GM23338 (cell line): ENCODE results near the gene FAM221A. TPM values are rescaled to one million over a fixed set of nuclear protein-coding genes. Genes with fewer than 3 reads are reported as not detected.

Experiments used
- ATAC-seq: fragments of 200-7000 bp; cut with Tn5 transposase; 3 replicates; pipeline ENCODE4 v1.9.1; 2020
- DNase-seq: peaks from one replicate; pipeline ENCODE4 v3.0.0-alpha.2; 2015; ENCODE audit warnings: low spot score
- H2AFZ ChIP-seq: fragments of 200-600 bp; sonication (generic); 2 replicates; pipeline ENCODE4 v1.8.0; 2016; ENCODE audit warnings: antibody characterized with exemption, mild to moderate bottlenecking, moderate library complexity
- H3F3A ChIP-seq: fragments of 200-600 bp; sonication (generic); replicated peaks from 2 replicates; pipeline ENCODE4 v1.8.0; 2017; ENCODE audit warnings: antibody characterized with exemption, mixed run types, low read depth
- H3K27ac ChIP-seq: fragments of 200-600 bp; sonication (generic); 2 replicates; pipeline ENCODE4 v1.6.1; 2016; ENCODE audit warnings: low read depth
- H3K27me3 ChIP-seq: fragments of 200-600 bp; sonication (generic); 2 replicates; pipeline ENCODE4 v1.8.0; 2016; ENCODE audit warnings: mild to moderate bottlenecking, mixed run types, moderate library complexity; ENCODE audit not compliant: insufficient read depth
- H3K36me3 ChIP-seq: fragments of 200-600 bp; sonication (generic); 2 replicates; pipeline ENCODE4 v1.8.0; 2016; ENCODE audit warnings: mild to moderate bottlenecking; ENCODE audit not compliant: insufficient read depth
- H3K4me1 ChIP-seq: fragments of 200-600 bp; sonication (generic); 2 replicates; pipeline ENCODE4 v1.8.0; 2016; ENCODE audit warnings: mild to moderate bottlenecking, moderate library complexity; ENCODE audit not compliant: insufficient read depth
- H3K4me2 ChIP-seq: fragments of 200-600 bp; sonication (generic); 2 replicates; pipeline ENCODE4 v1.7.1; 2017; ENCODE audit warnings: mixed run types
- H3K4me3 ChIP-seq: fragments of 200-600 bp; sonication (generic); 2 replicates; pipeline ENCODE4 v1.6.1; 2016; ENCODE audit warnings: mixed run types
- H3K79me2 ChIP-seq: fragments of 200-600 bp; sonication (generic); replicated peaks from 2 replicates; pipeline ENCODE4 v1.8.0; 2017; ENCODE audit warnings: mild to moderate bottlenecking; ENCODE audit not compliant: insufficient read depth
- H3K9me2 ChIP-seq: fragments of 200-600 bp; sonication (generic); 2 replicates; pipeline ENCODE4 v1.8.0; 2017; ENCODE audit not compliant: insufficient read depth
- H4K20me1 ChIP-seq: fragments of 200-600 bp; sonication (generic); replicated peaks from 2 replicates; pipeline ENCODE4 v1.8.0; 2017; ENCODE audit warnings: mild to moderate bottlenecking; ENCODE audit not compliant: insufficient read depth
- H3K27ac Mint-ChIP-seq: 2 replicates; pipeline ENCODE4 v1.8.0; 2020; ENCODE audit warnings: inconsistent platforms, mild to moderate bottlenecking, moderate library complexity, mixed read lengths
- H3K27me3 Mint-ChIP-seq: 3 replicates; pipeline ENCODE4 v1.8.0; 2022; ENCODE audit warnings: low read depth, mild to moderate bottlenecking, moderate library complexity, mixed read lengths, inconsistent platforms; ENCODE audit not compliant: insufficient read depth, poor library complexity
- H3K36me3 Mint-ChIP-seq: 3 replicates; pipeline ENCODE4 v1.8.0; 2021; ENCODE audit warnings: low read depth, mild to moderate bottlenecking, inconsistent platforms, moderate library complexity, mixed read lengths
- H3K4me1 Mint-ChIP-seq: 3 replicates; pipeline ENCODE4 v1.8.0; 2020; ENCODE audit warnings: mild to moderate bottlenecking, inconsistent platforms, mixed read lengths
- H3K4me3 Mint-ChIP-seq: 3 replicates; pipeline ENCODE4 v1.8.0; 2021; ENCODE audit warnings: moderate library complexity, mild to moderate bottlenecking, inconsistent platforms, mixed read lengths
- H3K9me3 Mint-ChIP-seq: 3 replicates; pipeline ENCODE4 v1.8.0; 2020; ENCODE audit warnings: moderate library complexity, mild to moderate bottlenecking, inconsistent platforms, mixed read lengths
- CREB1 ChIP-seq: fragments of 250-450 bp; sonication (Bioruptor Pico); IDR thresholded peaks from 2 replicates; pipeline ENCODE4 v1.5.0; 2020; ENCODE audit warnings: low read depth, mild to moderate bottlenecking, moderate library complexity
- CTCF ChIP-seq, 2 experiments: fragments of 200-600 bp in 1 of 2; sonication (generic) in 1 of 2; conservative IDR thresholded peaks; 2 replicates each; pipeline versions ENCODE4 v1.5.1 to v1.6.1; 2016 to 2017; ENCODE audit warnings: antibody characterized with exemption in 2 of 2, low read depth in 2 of 2, mild to moderate bottlenecking in 2 of 2, moderate library complexity in 1 of 2
- ETS1 ChIP-seq: IDR thresholded peaks from 2 replicates; pipeline ENCODE4 v1.6.1; 2016; ENCODE audit warnings: antibody characterized with exemption
- EZH2 ChIP-seq: fragments of 200-600 bp; sonication (generic); IDR thresholded peaks from one replicate; pipeline ENCODE4 v1.8.0; 2017; ENCODE audit warnings: antibody characterized with exemption, mild to moderate bottlenecking, low read depth; ENCODE audit not compliant: unreplicated experiment
- EZH2phosphoT487 ChIP-seq: fragments of 200-600 bp; sonication (generic); IDR thresholded peaks from one replicate; pipeline ENCODE4 v1.8.1; 2018; ENCODE audit warnings: antibody characterized with exemption; ENCODE audit not compliant: unreplicated experiment
- JUNB ChIP-seq: IDR thresholded peaks from one replicate; pipeline ENCODE4 v1.6.1; 2016; ENCODE audit warnings: antibody characterized with exemption; ENCODE audit not compliant: unreplicated experiment
- NANOG ChIP-seq: IDR thresholded peaks from 2 replicates; pipeline ENCODE4 v1.6.1; 2016; ENCODE audit warnings: antibody characterized with exemption, borderline replicate concordance
- POLR2AphosphoS5 ChIP-seq: IDR thresholded peaks from 2 replicates; pipeline ENCODE4 v1.6.1; 2016; ENCODE audit warnings: antibody characterized with exemption, low read depth
- REST ChIP-seq: IDR thresholded peaks from one replicate; pipeline ENCODE4 v1.6.1; 2018; ENCODE audit warnings: antibody characterized with exemption; ENCODE audit not compliant: unreplicated experiment
- STAT1 ChIP-seq: IDR thresholded peaks from one replicate; pipeline ENCODE4 v1.6.1; 2016; ENCODE audit warnings: antibody characterized with exemption; ENCODE audit not compliant: unreplicated experiment
- ZNF114 ChIP-seq: fragments of 250-450 bp; sonication (Bioruptor Pico); IDR thresholded peaks from 2 replicates; pipeline ENCODE4 v1.5.0; 2020; ENCODE audit warnings: mild to moderate bottlenecking, moderate library complexity
- ZNF331 ChIP-seq: fragments of 250-450 bp; sonication (Bioruptor Pico); IDR thresholded peaks from 2 replicates; pipeline ENCODE4 v1.5.0; 2020; ENCODE audit warnings: low read depth, mild to moderate bottlenecking, moderate library complexity
- ZNF462 ChIP-seq: fragments of 250-450 bp; sonication (Bioruptor Pico); IDR thresholded peaks from 2 replicates; pipeline ENCODE4 v1.5.0; 2020; ENCODE audit warnings: mild to moderate bottlenecking, moderate library complexity
- polyA plus RNA-seq: library from polyadenylated mRNA; unstranded; fragments of >200 nt; fragmentation: Nextera tagmentation; extraction: Ambion mirVana; gene quantifications from 2 replicates; pipeline ENCODE4 v1.2.1, GENCODE V29; 2016
- total RNA-seq: library from RNA; depleted of rRNA; stranded (reverse); fragments of >200 nt; shearing (Covaris generic); gene quantifications from 2 replicates; pipeline ENCODE4 v1.2.3, GENCODE V29; 2014

Gene FAM221A
- total and polyA plus RNA-seq, 2 experiments from 2014 or later, result 31.4 to 35.7 TPM

GRCh38 chr7:23685731-23686130 lies 5.7 kb downstream of the FAM221A start:
- no peak overlapping the region for H3K4me3 Mint-ChIP-seq
- TF ChIP-seq EZH2phosphoT487 (no peak), JUNB (no peak), ZNF114 (CRISPR knock-in tag) (no peak), POLR2AphosphoS5 (no peak), ETS1 (no peak), ZNF331 (CRISPR knock-in tag) (no peak), STAT1 (no peak), ZNF462 (no peak), REST (no peak), NANOG (no peak), EZH2 (no peak), CREB1 (CRISPR knock-in tag) (no peak), CTCF (conservative IDR thresholded peaks at IDR 0.05; ENCODE audit: low read depth in 2 of 2) (no peak)
- no peak for DNase-seq
- no peaks in the 10 kb centered on the region for H3F3A ChIP-seq
- H3K9me2 ChIP-seq, result no peaks in the 10 kb centered on the region
- H3K27ac ChIP-seq, result peak overlapping the region; percentile 18; the same call in 1 of the 2 replicates
- peaks cover 18% of the 10 kb centered on the region for H3K4me1 Mint-ChIP-seq
- peaks cover 27% of the 10 kb centered on the region for H3K36me3 ChIP-seq
- H3K9me3 Mint-ChIP-seq, result no peaks in the 10 kb centered on the region
- H3K79me2 ChIP-seq, result peaks cover 81% of the 10 kb centered on the region
- H3K4me1 ChIP-seq, result peaks cover 14% of the 10 kb centered on the region; the same call in 1 of the 2 replicates
- ATAC-seq, result no peak
- no peak overlapping the region for H3K4me3 ChIP-seq
- 0 out of 2 replicates have a peak, but pooled peaks cover 14% of the 10 kb centered on the region for H4K20me1 ChIP-seq
- peaks cover 2% of the 10 kb centered on the region for H3K27me3 Mint-ChIP-seq
- peaks cover 62% of the 10 kb centered on the region; the same call in 2 of the 3 replicates for H3K36me3 Mint-ChIP-seq
- no peak overlapping the region for H3K27ac Mint-ChIP-seq
- no peaks in the 10 kb centered on the region for H3K27me3 ChIP-seq
- H3K4me2 ChIP-seq, result no peak overlapping the region
- H2AFZ ChIP-seq, result no peak overlapping the region
